GM12878 (cell line): Measurements from ENCODE around the gene TASL. TPM values are rescaled to one million over a fixed set of nuclear protein-coding genes. Genes with fewer than 3 reads are reported as not detected.
A peak's percentile ranks its signal among the peaks of the same experiment; 100 is the strongest.

Experiments
- PBX3 ChIP-seq: IDR thresholded peaks from 2 replicates; pipeline ENCODE4 v1.6.1; 2011; ENCODE audit warnings: mild to moderate bottlenecking, low read depth, low read length, moderate library complexity; ENCODE audit not compliant: insufficient replicate concordance
- RB1 ChIP-seq: fragments of 450-650 bp; formaldehyde crosslinking; IDR thresholded peaks from 2 replicates; pipeline ENCODE4 v1.6.1; 2017; ENCODE audit warnings: mild to moderate bottlenecking, borderline replicate concordance
- SMAD1 ChIP-seq: fragments of 450-650 bp; IDR thresholded peaks from 2 replicates; pipeline ENCODE4 v1.6.1; 2018; ENCODE audit warnings: mild to moderate bottlenecking, low read depth; ENCODE audit not compliant: partially characterized antibody
- polyA plus RNA-seq, 11 experiments: library from polyadenylated mRNA; depleted of rRNA in 4 of 11; unstranded in 6 of 11; stranded (reverse) in 5 of 11; fragments of >200 nt; fragmentation: Nextera tagmentation in 4 of 11; fragmentation: Illumina TruSeq in 1 of 11; extraction: Ambion mirVana in 4 of 11; extraction: Trizol in 1 of 11; gene quantifications; 1 replicate in 1 of 11; 2 replicates in 10 of 11; pipeline versions ENCODE4 v1.2.1 to v1.2.3, GENCODE V29; 2011 to 2016; ENCODE audit warnings: inconsistent platforms in 2 of 11, missing spikeins in 2 of 11, low read depth in 1 of 11
- total RNA-seq, 4 experiments: library from RNA; depleted of rRNA in 3 of 4; stranded (reverse); fragments of >200 nt in 3 of 4; fragmentation: Illumina TruSeq in 1 of 4; extraction: Trizol in 1 of 4; gene quantifications; 2 replicates each; pipeline versions ENCODE4 v1.2.1 to v1.2.3, GENCODE V29; 2013 to 2021
- TF ChIP-seq, protein P1 (sequence below): fragments of 450-650 bp; IDR thresholded peaks from 2 replicates; pipeline ENCODE4 v1.6.1; 2014; ENCODE audit warnings: mild to moderate bottlenecking
- TF ChIP-seq, protein P2 (sequence below): fragments of 450-650 bp; IDR thresholded peaks from 2 replicates; pipeline ENCODE4 v1.6.1; 2017; ENCODE audit warnings: low read depth, mild to moderate bottlenecking, moderate library complexity
- TF ChIP-seq, protein P3 (sequence below): fragments of 450-650 bp; IDR thresholded peaks from 2 replicates; pipeline ENCODE4 v1.6.1; 2018; ENCODE audit warnings: borderline replicate concordance, mild to moderate bottlenecking; ENCODE audit not compliant: partially characterized antibody

The TASL gene
- total and polyA plus RNA-seq, 10 of the 15 experiments (the other 5 are each of a cell fraction or from before 2014, with no cell fraction given): 12.4 to 107 (median 18.3) TPM

DNA sequence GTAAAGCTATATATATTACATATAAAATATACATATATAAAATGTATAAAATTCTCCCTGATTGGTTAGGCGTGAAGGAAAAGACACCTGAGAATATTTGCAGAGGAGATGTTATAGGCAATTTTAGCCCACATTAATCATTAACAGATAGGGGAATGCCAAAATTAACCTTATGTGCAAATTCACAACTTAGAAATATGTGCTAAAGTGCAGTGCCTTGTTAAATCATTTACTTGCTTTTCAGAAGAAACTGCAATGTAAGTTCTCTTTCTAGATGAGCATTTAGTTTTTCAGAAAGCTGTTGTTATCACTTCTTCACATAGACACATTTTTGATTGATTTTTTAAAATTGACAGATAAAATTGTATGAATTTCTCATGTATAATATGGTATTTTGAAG lies 5.6 kb downstream of the TASL start (continued):
- TF ChIP-seq, protein P1, sequence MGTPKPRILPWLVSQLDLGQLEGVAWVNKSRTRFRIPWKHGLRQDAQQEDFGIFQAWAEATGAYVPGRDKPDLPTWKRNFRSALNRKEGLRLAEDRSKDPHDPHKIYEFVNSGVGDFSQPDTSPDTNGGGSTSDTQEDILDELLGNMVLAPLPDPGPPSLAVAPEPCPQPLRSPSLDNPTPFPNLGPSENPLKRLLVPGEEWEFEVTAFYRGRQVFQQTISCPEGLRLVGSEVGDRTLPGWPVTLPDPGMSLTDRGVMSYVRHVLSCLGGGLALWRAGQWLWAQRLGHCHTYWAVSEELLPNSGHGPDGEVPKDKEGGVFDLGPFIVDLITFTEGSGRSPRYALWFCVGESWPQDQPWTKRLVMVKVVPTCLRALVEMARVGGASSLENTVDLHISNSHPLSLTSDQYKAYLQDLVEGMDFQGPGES: no peak
- TF ChIP-seq PBX3 (no peak), SMAD1 (peak; percentile 75), RB1 (no peak)
- TF ChIP-seq, protein P2, sequence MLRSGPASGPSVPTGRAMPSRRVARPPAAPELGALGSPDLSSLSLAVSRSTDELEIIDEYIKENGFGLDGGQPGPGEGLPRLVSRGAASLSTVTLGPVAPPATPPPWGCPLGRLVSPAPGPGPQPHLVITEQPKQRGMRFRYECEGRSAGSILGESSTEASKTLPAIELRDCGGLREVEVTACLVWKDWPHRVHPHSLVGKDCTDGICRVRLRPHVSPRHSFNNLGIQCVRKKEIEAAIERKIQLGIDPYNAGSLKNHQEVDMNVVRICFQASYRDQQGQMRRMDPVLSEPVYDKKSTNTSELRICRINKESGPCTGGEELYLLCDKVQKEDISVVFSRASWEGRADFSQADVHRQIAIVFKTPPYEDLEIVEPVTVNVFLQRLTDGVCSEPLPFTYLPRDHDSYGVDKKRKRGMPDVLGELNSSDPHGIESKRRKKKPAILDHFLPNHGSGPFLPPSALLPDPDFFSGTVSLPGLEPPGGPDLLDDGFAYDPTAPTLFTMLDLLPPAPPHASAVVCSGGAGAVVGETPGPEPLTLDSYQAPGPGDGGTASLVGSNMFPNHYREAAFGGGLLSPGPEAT: peak; percentile 80; the same call in 1 of the 2 replicates
- TF ChIP-seq, protein P3, sequence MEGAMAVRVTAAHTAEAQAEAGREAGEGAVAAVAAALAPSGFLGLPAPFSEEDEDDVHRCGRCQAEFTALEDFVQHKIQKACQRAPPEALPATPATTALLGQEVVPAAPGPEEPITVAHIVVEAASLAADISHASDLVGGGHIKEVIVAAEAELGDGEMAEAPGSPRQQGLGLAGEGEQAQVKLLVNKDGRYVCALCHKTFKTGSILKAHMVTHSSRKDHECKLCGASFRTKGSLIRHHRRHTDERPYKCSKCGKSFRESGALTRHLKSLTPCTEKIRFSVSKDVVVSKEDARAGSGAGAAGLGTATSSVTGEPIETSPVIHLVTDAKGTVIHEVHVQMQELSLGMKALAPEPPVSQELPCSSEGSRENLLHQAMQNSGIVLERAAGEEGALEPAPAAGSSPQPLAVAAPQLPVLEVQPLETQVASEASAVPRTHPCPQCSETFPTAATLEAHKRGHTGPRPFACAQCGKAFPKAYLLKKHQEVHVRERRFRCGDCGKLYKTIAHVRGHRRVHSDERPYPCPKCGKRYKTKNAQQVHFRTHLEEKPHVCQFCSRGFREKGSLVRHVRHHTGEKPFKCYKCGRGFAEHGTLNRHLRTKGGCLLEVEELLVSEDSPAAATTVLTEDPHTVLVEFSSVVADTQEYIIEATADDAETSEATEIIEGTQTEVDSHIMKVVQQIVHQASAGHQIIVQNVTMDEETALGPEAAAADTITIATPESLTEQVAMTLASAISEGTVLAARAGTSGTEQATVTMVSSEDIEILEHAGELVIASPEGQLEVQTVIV: no peak
- TF ChIP-seq, all 136 proteins: peak for 8
